Panc1 (cell line): Measurements from ENCODE around the gene ANO6. TPM values are rescaled to one million over a fixed set of nuclear protein-coding genes. Genes with fewer than 3 reads are reported as not detected.

Source experiments
- ATAC-seq: fragments of 200-7000 bp; cut with Tn5 transposase; 2 replicates; pipeline ENCODE4 v1.9.1; 2020; ENCODE audit warnings: mild to moderate bottlenecking, moderate library complexity
- BruUV-seq: library from RNA; stranded (reverse); fragments of 400-500 nt; replicated peaks from 2 replicates; lab custom pipeline; 2021; lab: Mats Ljungman, UMichigan
- CTCF ChIA-PET: fragments of 300-600 bp; sonication (Branson Sonifier 250); formaldehyde crosslinking; loops from one replicate; lab custom pipeline; 2022; ENCODE audit warnings: antibody characterized with exemption; lab: Charles Lee
- POLR2A ChIA-PET: fragments of 300-600 bp; sonication (Branson Sonifier 250); formaldehyde crosslinking; loops from one replicate; lab custom pipeline; 2022; ENCODE audit warnings: antibody characterized with exemption; lab: Charles Lee
- DNase-seq: peaks from one replicate; pipeline ENCODE4 v3.0.0-alpha.2; 2010; ENCODE audit warnings: low read depth, low spot score
- H3K27ac ChIP-seq: 2 replicates; pipeline ENCODE4 v1.5.1; 2011; ENCODE audit warnings: mild to moderate bottlenecking, low read length, inconsistent platforms
- H3K27me3 ChIP-seq: fragments of 200-500 bp; sonication (Bioruptor generic); 2 replicates; pipeline ENCODE4 v1.6.0; 2014; ENCODE audit warnings: low read length, inconsistent platforms; ENCODE audit not compliant: control insufficient read depth, insufficient read depth
- H3K36me3 ChIP-seq: fragments of 200-500 bp; sonication (Bioruptor generic); 2 replicates; pipeline ENCODE4 v1.5.1; 2014; ENCODE audit warnings: inconsistent platforms, mild to moderate bottlenecking, low read length, moderate library complexity; ENCODE audit not compliant: control insufficient read depth, insufficient read depth
- H3K4me1 ChIP-seq: 2 replicates; pipeline ENCODE4 v1.5.1; 2011; ENCODE audit warnings: inconsistent platforms, mild to moderate bottlenecking, low read length, moderate library complexity; ENCODE audit not compliant: control insufficient read depth, insufficient read depth
- H3K4me3 ChIP-seq, 2 experiments: 2 replicates each; pipeline ENCODE4 v1.5.1; 2011 to 2012; ENCODE audit warnings: low read depth in 2 of 2, low read length in 2 of 2, mild to moderate bottlenecking in 2 of 2, inconsistent platforms in 1 of 2, moderate library complexity in 1 of 2
- H3K9me3 ChIP-seq: fragments of 200-500 bp; sonication (Bioruptor generic); 2 replicates; pipeline ENCODE4 v1.5.1; 2014; ENCODE audit warnings: low read depth, mild to moderate bottlenecking, inconsistent platforms, low read length, moderate library complexity; ENCODE audit not compliant: control insufficient read depth, insufficient read depth
- CTCF ChIP-seq: fragments of 450-650 bp; IDR thresholded peaks from 2 replicates; pipeline ENCODE4 v1.5.1; 2017; ENCODE audit warnings: mild to moderate bottlenecking
- POLR2AphosphoS5 ChIP-seq: IDR thresholded peaks from 2 replicates; pipeline ENCODE4 v1.6.1; 2012; ENCODE audit warnings: mild to moderate bottlenecking, low read depth, low read length, moderate library complexity
- REST ChIP-seq, 2 experiments: IDR thresholded peaks; 2 replicates each; pipeline ENCODE4 v1.6.1; 2011 to 2012; ENCODE audit warnings: low read depth in 2 of 2, control low read depth in 1 of 2, low read length in 1 of 2, mild to moderate bottlenecking in 1 of 2, moderate library complexity in 1 of 2; ENCODE audit not compliant: insufficient read depth in 1 of 2
- SIN3A ChIP-seq: IDR thresholded peaks from 2 replicates; pipeline ENCODE4 v1.6.1; 2012; ENCODE audit warnings: low read depth, mild to moderate bottlenecking, low read length, moderate library complexity, borderline replicate concordance; ENCODE audit not compliant: insufficient read depth
- TCF7L2 ChIP-seq: IDR thresholded peaks from 2 replicates; pipeline ENCODE4 v1.6.1; 2011; ENCODE audit warnings: mild to moderate bottlenecking, low read depth, low read length, inconsistent platforms
- in situ Hi-C: cut with HindIII; loops from 2 replicates; pipeline ENCODE4 v1.10.0; 2016; ENCODE audit warnings: low sequenced_read_pairs, low pct_unique_long_range_greater_than_20kb
- intact Hi-C: fragments of 100-400 bp; cut with micrococcal nuclease; formaldehyde crosslinking; loops from one replicate; pipeline ENCODE4 v1.10.0; 2022; ENCODE audit not compliant: unreplicated experiment
- total RNA-seq: library from RNA; stranded (reverse); gene quantifications from one replicate; pipeline ENCODE4 v1.2.1, GENCODE V29; 2021; ENCODE audit not compliant: unreplicated experiment

ANO6 gene
- total RNA-seq, 1 experiment from 2014 or later = 120 TPM

GRCh38 chr12:45416126-45416525, 200.2 kb downstream of the ANO6 start:
- no TSS peak for BruUV-seq
- peaks cover 31% of the 10 kb centered on the region for H3K36me3 ChIP-seq
- in situ Hi-C loops (no loop called here), intact Hi-C loops (no loop called here)
- no peak for DNase-seq
- CTCF ChIA-PET = no interaction called here
- no peak overlapping the region for H3K4me3 ChIP-seq
- TF ChIP-seq TCF7L2 = no peak
- no peak for TF ChIP-seq SIN3A
- TF ChIP-seq CTCF = no peak
- TF ChIP-seq REST (IDR thresholded peaks at IDR 0.05; ENCODE audit: insufficient read depth in 1 of 2, low read depth in 2 of 2, low read length in 1 of 2) = no peak
- no peak for TF ChIP-seq POLR2AphosphoS5
- H3K4me1 ChIP-seq = no peaks in the 10 kb centered on the region
- H3K27me3 ChIP-seq = no peaks in the 10 kb centered on the region
- POLR2A ChIA-PET = no interaction called here
- no peak for ATAC-seq
- H3K27ac ChIP-seq = no peak overlapping the region
- H3K9me3 ChIP-seq = no peaks in the 10 kb centered on the region

GRCh38 chr12:45418520-45418919, 202.6 kb downstream of the ANO6 start:
- BruUV-seq = no TSS peak
- ATAC-seq = no peak

GRCh38 chr12:45419317-45419814, 203.5 kb downstream of the ANO6 start:
- no TSS peak for BruUV-seq
- CTCF ChIA-PET = no interaction called here
- no peak for ATAC-seq
- no peak for DNase-seq
- Histone ChIP-seq H3K36me3 (peaks cover 32% of the 10 kb centered on the region), H3K27ac (no peak overlapping the region), H3K4me3 (no peak overlapping the region), H3K27me3 (no peaks in the 10 kb centered on the region), H3K4me1 (no peaks in the 10 kb centered on the region), H3K9me3 (no peaks in the 10 kb centered on the region)
- no peak for TF ChIP-seq TCF7L2
- TF ChIP-seq SIN3A = no peak
- no peak for TF ChIP-seq CTCF
- TF ChIP-seq REST (IDR thresholded peaks at IDR 0.05; ENCODE audit: insufficient read depth in 1 of 2, low read depth in 2 of 2, low read length in 1 of 2) = no peak
- TF ChIP-seq POLR2AphosphoS5 = no peak
- in situ Hi-C loops (no loop called here), intact Hi-C loops (no loop called here)
- POLR2A ChIA-PET = no interaction called here

More at GRCh38 chr12:45418520-45418919, 202.6 kb downstream of the ANO6 start:
- ChIA-PET POLR2A (no interaction called here), CTCF (no interaction called here)
- in situ Hi-C loops (no loop called here), intact Hi-C loops (no loop called here)
- Histone ChIP-seq H3K9me3 (no peaks in the 10 kb centered on the region), H3K36me3 (peaks cover 30% of the 10 kb centered on the region), H3K27ac (no peak overlapping the region), H3K4me3 (no peak overlapping the region), H3K4me1 (no peaks in the 10 kb centered on the region), H3K27me3 (no peaks in the 10 kb centered on the region)
- no peak for DNase-seq
- no peak for TF ChIP-seq SIN3A
